PC-9 (cell line): ENCODE results near the gene MNT. TPM values are rescaled to one million over a fixed set of nuclear protein-coding genes. Genes with fewer than 3 reads are reported as not detected.
A peak's percentile ranks its signal among the peaks of the same experiment; 100 is the strongest.

Experiments
- BruUV-seq: library from RNA; stranded (reverse); fragments of 400-500 nt; replicated peaks from 2 replicates; lab custom pipeline; 2021; lab: Mats Ljungman, UMichigan
- CTCF ChIA-PET: fragments of 300-600 bp; sonication (Branson Sonifier 250); formaldehyde crosslinking; loops from one replicate; lab custom pipeline; 2022; ENCODE audit warnings: antibody characterized with exemption; lab: Charles Lee
- POLR2A ChIA-PET: fragments of 300-600 bp; sonication (Branson Sonifier 250); formaldehyde crosslinking; loops from one replicate; lab custom pipeline; 2022; ENCODE audit warnings: antibody characterized with exemption; ENCODE audit not compliant: unreplicated experiment; lab: Charles Lee
- DNase-seq, 2 experiments: peaks; one replicate each; pipeline versions ENCODE4 v3.0.0 to v3.0.0-alpha.2; 2015 to 2022; ENCODE audit warnings: mixed read lengths in 1 of 2
- H2AFZ ChIP-seq: fragments of 200-600 bp; sonication (generic); 2 replicates; pipeline ENCODE4 v1.8.1; 2017; ENCODE audit warnings: antibody characterized with exemption
- H3F3A ChIP-seq: fragments of 200-600 bp; sonication (generic); 2 replicates; pipeline ENCODE4 v1.8.1; 2017; ENCODE audit warnings: antibody characterized with exemption, mild to moderate bottlenecking, low read depth; ENCODE audit not compliant: insufficient read depth
- H3K27ac ChIP-seq: fragments of 200-600 bp; sonication (generic); 2 replicates; pipeline ENCODE4 v1.6.1; 2016; ENCODE audit warnings: mixed run types
- H3K27me3 ChIP-seq: fragments of 200-600 bp; sonication (generic); 2 replicates; pipeline ENCODE4 v1.6.1; 2016; ENCODE audit warnings: low read depth, mixed run types; ENCODE audit not compliant: insufficient read depth
- H3K36me3 ChIP-seq: fragments of 200-600 bp; sonication (generic); 2 replicates; pipeline ENCODE4 v1.6.1; 2016; ENCODE audit warnings: low read depth, mixed run types
- H3K4me1 ChIP-seq: fragments of 200-600 bp; sonication (generic); replicated peaks from 2 replicates; pipeline ENCODE4 v1.6.1; 2016; ENCODE audit warnings: mixed run types; ENCODE audit not compliant: insufficient read depth
- H3K4me2 ChIP-seq: fragments of 200-600 bp; sonication (generic); 2 replicates; pipeline ENCODE4 v1.6.1; 2017; ENCODE audit warnings: mixed run types
- H3K4me3 ChIP-seq: fragments of 200-600 bp; sonication (generic); 2 replicates; pipeline ENCODE4 v1.6.1; 2016; ENCODE audit warnings: mixed run types
- H3K79me2 ChIP-seq: fragments of 200-600 bp; sonication (generic); 2 replicates; pipeline ENCODE4 v1.6.1; 2017; ENCODE audit warnings: low read depth, mixed run types
- H3K9me2 ChIP-seq: fragments of 200-600 bp; sonication (generic); 2 replicates; pipeline ENCODE4 v1.8.1; 2017; ENCODE audit warnings: mild to moderate bottlenecking; ENCODE audit not compliant: insufficient read depth
- H3K9me3 ChIP-seq: fragments of 200-600 bp; sonication (generic); 2 replicates; pipeline ENCODE4 v1.8.1; 2016; ENCODE audit warnings: low read depth; ENCODE audit not compliant: insufficient read depth
- H4K20me1 ChIP-seq: fragments of 200-600 bp; sonication (generic); 2 replicates; pipeline ENCODE4 v1.8.1; 2017; ENCODE audit not compliant: insufficient read depth
- CTCF ChIP-seq: fragments of 200-600 bp; sonication (generic); conservative IDR thresholded peaks from 2 replicates; pipeline ENCODE4 v1.6.1; 2017; ENCODE audit warnings: mixed run types, antibody characterized with exemption, mild to moderate bottlenecking, moderate library complexity
- EZH2 ChIP-seq: fragments of 200-600 bp; sonication (generic); IDR thresholded peaks from 2 replicates; pipeline ENCODE4 v1.8.0; 2017; ENCODE audit warnings: antibody characterized with exemption, low read depth
- intact Hi-C: fragments of 100-400 bp; cut with micrococcal nuclease; formaldehyde crosslinking; loops from one replicate; pipeline ENCODE4 v1.10.0; 2022; ENCODE audit not compliant: unreplicated experiment
- total RNA-seq: library from RNA; stranded (reverse); gene quantifications from 2 replicates; pipeline ENCODE4 v1.2.3, GENCODE V29; 2021

Gene MNT
- total RNA-seq, 1 experiment from 2014 or later: 60.7 TPM

- POLR2A ChIA-PET: no interaction called here
- peaks cover 3% of the 10 kb centered on the region; the same call in 1 of the 2 replicates for H4K20me1 ChIP-seq
- CTCF ChIA-PET: interaction anchor here (0.7 kb wide), 1 partner anchor 22 kb away, joined by 3 read pairs; no protein-coding TSS in a partner anchor
Observed at GRCh38 chr17:2357931-2358434, 42.9 kb downstream of the MNT start.

GRCh38 chr17:2357237-2357636, 43.6 kb downstream of the MNT start:
- no peaks in the 10 kb centered on the region for H3K9me3 ChIP-seq
- H2AFZ ChIP-seq: no peak overlapping the region
- H3K4me1 ChIP-seq: peaks cover 50% of the 10 kb centered on the region
- peaks cover 50% of the 10 kb centered on the region for H3F3A ChIP-seq
- H3K27me3 ChIP-seq: no peaks in the 10 kb centered on the region
- H3K4me3 ChIP-seq: no peak overlapping the region
- no peaks in the 10 kb centered on the region for H3K36me3 ChIP-seq
- no peak for TF ChIP-seq EZH2
- TF ChIP-seq CTCF: no peak
- 0 out of 2 replicates have a peak, but pooled peaks cover 4% of the 10 kb centered on the region for H3K79me2 ChIP-seq
- DNase-seq: no peak
- H3K27ac ChIP-seq: no peak overlapping the region
- H3K4me2 ChIP-seq: no peak overlapping the region
- POLR2A ChIA-PET: no interaction called here
- peaks cover 3% of the 10 kb centered on the region; the same call in 1 of the 2 replicates for H4K20me1 ChIP-seq
- intact Hi-C loops: loop anchor here (5.0 kb wide), 2 partner anchors 255 to 305 kb away; no protein-coding TSS in a partner anchor
- CTCF ChIA-PET: interaction anchor here (0.7 kb wide), 1 partner anchor 21 kb away, joined by 3 read pairs; no protein-coding TSS in a partner anchor
- no TSS peak for BruUV-seq
- no peaks in the 10 kb centered on the region for H3K9me2 ChIP-seq

More at GRCh38 chr17:2357931-2358434, 42.9 kb downstream of the MNT start:
- no peak overlapping the region for H3K4me3 ChIP-seq
- H3K4me2 ChIP-seq: peak overlapping the region; percentile 60
- BruUV-seq: no TSS peak
- TF ChIP-seq EZH2: no peak
- TF ChIP-seq CTCF: no peak
- H3K4me1 ChIP-seq: peaks cover 50% of the 10 kb centered on the region
- H2AFZ ChIP-seq: no peak overlapping the region
- no peaks in the 10 kb centered on the region for H3K27me3 ChIP-seq
- H3K79me2 ChIP-seq: 0 out of 2 replicates have a peak, but pooled peaks cover 4% of the 10 kb centered on the region
- intact Hi-C loops: loop anchor here (2.0 to 5.0 kb wide), 5 partner anchors 35 to 306 kb away; partner anchors contain the start of genes MNT, SMG6 and SRR
- peaks cover 48% of the 10 kb centered on the region for H3F3A ChIP-seq
- no peaks in the 10 kb centered on the region for H3K36me3 ChIP-seq
- peak overlapping the region; percentile 89 for H3K27ac ChIP-seq
- no peaks in the 10 kb centered on the region for H3K9me2 ChIP-seq
- DNase-seq: no peak
- no peaks in the 10 kb centered on the region for H3K9me3 ChIP-seq

DNA sequence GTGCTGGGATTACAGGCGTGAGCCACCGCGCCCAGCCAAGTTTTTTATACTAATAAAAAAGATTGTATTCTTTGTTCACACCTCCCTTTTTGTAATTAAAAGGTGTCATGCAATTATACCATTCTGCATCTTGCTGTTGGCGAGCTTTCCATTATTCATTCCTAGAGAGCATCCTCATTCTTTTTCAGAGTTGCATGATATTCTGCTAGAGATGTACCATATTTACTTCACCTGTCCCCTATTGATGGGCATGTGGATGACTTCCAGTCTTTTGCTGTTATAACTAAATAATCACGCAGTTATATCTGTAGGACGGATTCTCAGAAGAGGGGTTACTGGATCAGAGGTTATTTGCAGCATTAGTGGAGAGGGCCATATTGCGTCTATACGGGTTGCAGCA, 46.5 kb downstream of the MNT start:
- 0 out of 2 replicates have a peak, but pooled peaks cover 4% of the 10 kb centered on the region for H3K79me2 ChIP-seq
- no peak overlapping the region for H3K4me2 ChIP-seq
- H3K36me3 ChIP-seq: no peaks in the 10 kb centered on the region
- no peak overlapping the region for H2AFZ ChIP-seq
- peaks cover 38% of the 10 kb centered on the region for H3F3A ChIP-seq
- no peak for DNase-seq
- peaks cover 3% of the 10 kb centered on the region; the same call in 1 of the 2 replicates for H4K20me1 ChIP-seq
- peaks cover 26% of the 10 kb centered on the region for H3K4me1 ChIP-seq
- BruUV-seq: no TSS peak
- POLR2A ChIA-PET: no interaction called here
- H3K9me2 ChIP-seq: no peaks in the 10 kb centered on the region
- H3K27me3 ChIP-seq: no peaks in the 10 kb centered on the region
- H3K4me3 ChIP-seq: no peak overlapping the region
- no peak for TF ChIP-seq EZH2
- TF ChIP-seq CTCF: no peak
- no peak overlapping the region for H3K27ac ChIP-seq
- no peaks in the 10 kb centered on the region for H3K9me3 ChIP-seq
- CTCF ChIA-PET: no interaction called here
- intact Hi-C loops: no loop called here
